Measurements from ENCODE around the gene NID1.

NID1 gene

GRCh38 chr1:236002025-236002390 is 62.9 kb downstream of the NID1 start:
- TF ChIP-seq CTCF (IDR thresholded peaks at IDR 0.05; ENCODE audit: low read depth, low read length) = no peak
- DNase-seq (ENCODE audit: extremely low read depth, low read depth) = no peak

GRCh38 chr1:236000781-236001180 is 64.1 kb downstream of the NID1 start:
- no peak for TF ChIP-seq CTCF (IDR thresholded peaks at IDR 0.05; ENCODE audit: low read depth, low read length)

GRCh38 chr1:235999259-235999925 is 65.5 kb downstream of the NID1 start:
- peak; percentile 31 for DNase-seq (ENCODE audit: extremely low read depth, low read depth)
- TF ChIP-seq CTCF (IDR thresholded peaks at IDR 0.05; ENCODE audit: low read depth, low read length) = no peak

More at GRCh38 chr1:236000781-236001180, 64.1 kb downstream of the NID1 start:
- no peak for DNase-seq (ENCODE audit: extremely low read depth, low read depth)

GRCh38 chr1:235998812-235999211 is 66.1 kb downstream of the NID1 start:
- DNase-seq (ENCODE audit: extremely low read depth, low read depth) = no peak
- TF ChIP-seq CTCF (IDR thresholded peaks at IDR 0.05; ENCODE audit: low read depth, low read length) = no peak

GRCh38 chr1:235997931-235998330 is 67.0 kb downstream of the NID1 start:
- TF ChIP-seq CTCF (IDR thresholded peaks at IDR 0.05; ENCODE audit: low read depth, low read length) = no peak
- DNase-seq (ENCODE audit: extremely low read depth, low read depth) = no peak

- no peak for TF ChIP-seq CTCF (IDR thresholded peaks at IDR 0.05; ENCODE audit: low read depth, low read length)
- no peak for DNase-seq (ENCODE audit: extremely low read depth, low read depth)
Measured at GRCh38 chr1:235997049-235997448, 67.8 kb downstream of the NID1 start.

- DNase-seq (ENCODE audit: extremely low read depth, low read depth) = no peak
- no peak for TF ChIP-seq CTCF (IDR thresholded peaks at IDR 0.05; ENCODE audit: low read depth, low read length)
Measured at GRCh38 chr1:235996048-235996785, 68.7 kb downstream of the NID1 start.
